GM19438 (cell line): Measurements from ENCODE around the gene GORASP1.
A peak's percentile ranks its signal among the peaks of the same experiment; 100 is the strongest.

Experiments
- ATAC-seq: cut with Tn5 transposase; IDR thresholded peaks from one replicate; pipeline ENCODE4 v1.9.1; 2021; ENCODE audit warnings: low read depth; ENCODE audit not compliant: unreplicated experiment

The GORASP1 gene

DNA sequence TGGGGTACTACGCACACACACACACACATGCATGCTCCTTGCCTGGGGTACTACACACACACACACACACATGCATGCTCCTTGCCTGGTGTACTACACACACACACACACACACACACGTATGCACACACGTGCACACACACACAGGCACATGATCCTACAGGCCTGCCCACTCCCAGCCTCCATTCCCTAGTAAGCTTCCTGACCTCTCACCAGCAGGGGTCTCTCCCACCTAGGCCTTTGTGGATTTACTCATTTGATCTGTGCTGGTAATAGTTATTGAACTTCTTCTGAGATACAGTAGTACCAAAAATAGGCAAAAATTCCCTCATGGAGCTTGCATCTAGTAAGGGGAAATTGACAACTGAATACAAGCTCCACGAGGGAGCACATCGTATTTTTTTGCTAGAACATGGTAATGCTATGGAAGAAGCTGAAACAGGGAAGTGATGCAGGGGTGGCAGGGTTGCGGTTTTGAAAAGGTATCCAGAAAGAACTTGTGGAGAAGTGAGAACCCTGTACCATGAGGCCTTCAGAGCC lies 19.2 kb upstream of the GORASP1 start:
- no peak for ATAC-seq

- no peak for ATAC-seq
These were observed 18.5 kb upstream of the GORASP1 start for GRCh38 chr3:39125841-39126500.

DNA sequence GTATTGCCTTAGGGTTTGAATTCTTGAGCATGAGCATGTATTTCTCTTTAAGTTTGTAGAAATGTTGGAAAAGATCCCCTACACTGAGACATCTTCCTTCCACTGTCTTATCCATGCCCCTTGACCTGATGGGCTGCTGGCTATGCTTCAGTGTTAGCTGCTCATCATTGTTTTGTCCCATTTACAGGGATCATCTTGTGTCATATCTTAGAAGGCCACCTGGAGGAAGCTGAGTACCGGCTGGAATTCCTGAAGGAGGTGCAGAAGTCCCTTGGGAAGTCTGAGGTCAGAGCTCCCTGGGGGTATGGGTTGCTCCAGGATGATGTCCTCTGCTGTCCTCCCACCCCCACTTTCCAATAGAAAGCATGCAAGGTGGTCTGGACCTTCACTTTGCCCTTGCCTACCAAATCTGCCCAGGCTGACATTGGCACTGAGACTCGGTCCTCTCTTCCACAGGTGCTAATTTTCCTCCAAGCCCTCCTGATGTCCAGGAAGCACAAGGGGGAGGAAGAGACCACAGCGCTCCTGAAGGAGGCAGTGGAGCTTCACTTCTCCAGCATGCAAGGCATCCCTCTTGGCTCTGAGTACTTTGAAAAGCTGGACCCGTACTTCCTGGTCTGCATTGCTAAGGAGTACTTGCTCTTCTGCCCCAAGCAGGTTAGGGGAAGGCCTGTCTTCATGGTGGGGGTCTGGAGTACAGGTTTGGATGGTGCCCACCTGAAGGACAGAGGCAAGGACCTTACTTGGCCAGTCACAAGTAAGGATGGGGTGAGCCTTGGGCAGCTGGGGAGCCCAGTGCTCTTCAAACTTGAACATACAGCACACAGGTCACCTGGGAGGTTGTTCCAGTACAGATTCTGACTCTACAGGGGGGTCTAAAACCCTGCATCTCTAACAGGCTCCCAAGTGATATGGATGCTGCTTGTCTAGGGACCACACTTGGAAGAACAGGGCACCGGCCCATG lies 17.7 kb upstream of the GORASP1 start:
- ATAC-seq = no peak

DNA sequence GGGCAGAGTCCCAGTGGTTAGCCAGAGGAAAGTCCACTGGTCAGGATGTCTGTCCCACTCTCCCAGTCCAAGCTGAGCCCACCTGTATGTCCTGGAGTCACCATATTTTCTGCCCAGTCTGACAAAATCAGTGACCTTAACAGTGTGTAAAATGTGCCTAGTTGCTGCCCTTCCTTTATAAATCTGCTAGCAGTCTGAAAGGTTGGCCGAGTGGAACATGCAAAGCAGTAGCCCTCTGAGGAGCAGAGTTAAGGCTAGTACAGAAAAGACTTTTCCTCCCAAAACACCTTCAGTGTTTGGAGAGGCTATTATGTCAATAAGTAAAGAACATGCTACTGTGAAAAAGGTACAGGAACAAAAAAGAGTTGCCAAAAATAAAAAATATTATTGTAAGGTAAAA lies 15.4 kb upstream of the GORASP1 start:
- peak; percentile 79 for ATAC-seq

DNA sequence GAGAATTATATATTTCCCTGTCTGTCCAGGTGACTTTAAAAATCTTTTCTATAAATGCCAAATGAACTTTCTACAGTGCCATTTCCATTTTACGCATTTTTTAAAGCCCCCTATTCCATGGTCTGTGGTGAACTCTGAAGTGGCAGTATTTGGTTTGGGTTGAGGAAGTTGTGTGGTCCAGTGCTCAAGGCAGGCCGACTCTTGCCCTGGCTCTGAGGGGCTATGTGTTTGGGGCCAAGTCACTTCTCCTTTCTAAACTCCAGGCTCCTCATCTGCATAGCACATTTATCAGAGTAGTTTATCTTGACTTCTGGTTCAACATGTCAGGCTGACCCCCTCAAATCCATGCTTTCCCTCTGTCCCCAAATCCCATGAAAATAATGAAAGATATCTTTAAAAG lies 14.2 kb upstream of the GORASP1 start:
- ATAC-seq = no peak

DNA sequence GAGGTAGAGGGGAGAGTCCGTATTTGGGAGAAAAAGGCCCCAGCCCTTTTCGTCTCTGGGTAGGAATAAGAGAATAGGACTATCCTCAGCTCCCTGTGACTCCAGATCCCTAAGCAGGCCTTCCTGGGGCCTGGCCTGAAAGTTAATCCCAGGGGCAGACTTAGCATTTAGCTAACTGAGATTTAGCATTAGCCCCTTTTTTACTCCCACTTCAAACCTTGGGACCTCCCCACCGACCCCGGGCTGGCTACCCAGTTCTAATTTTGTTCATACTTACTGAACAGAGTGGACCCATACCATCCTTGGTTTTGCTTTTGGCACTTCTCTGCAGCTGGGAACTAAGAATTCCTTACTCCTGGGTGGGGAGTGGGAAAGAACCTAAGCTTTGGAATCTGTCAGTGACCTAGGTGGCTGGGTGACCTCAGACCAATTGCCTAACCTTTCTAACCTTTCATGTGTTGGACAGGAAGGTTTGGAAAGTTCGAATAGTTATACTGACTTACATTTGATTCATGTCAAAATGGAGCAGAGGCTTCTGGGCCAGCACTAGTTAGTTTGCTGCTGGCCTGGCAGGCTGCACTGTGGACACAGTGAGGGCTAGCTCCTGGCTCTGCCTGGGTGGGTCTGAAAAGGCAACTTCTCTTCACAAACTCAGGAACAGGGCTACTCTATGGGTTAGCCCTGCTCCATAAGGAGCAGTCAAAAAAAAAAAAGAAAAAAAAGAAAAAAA lies 11.7 kb upstream of the GORASP1 start:
- no peak for ATAC-seq

- ATAC-seq = no peak
These were observed 10.7 kb upstream of the GORASP1 start for GRCh38 chr3:39118079-39118478.

DNA sequence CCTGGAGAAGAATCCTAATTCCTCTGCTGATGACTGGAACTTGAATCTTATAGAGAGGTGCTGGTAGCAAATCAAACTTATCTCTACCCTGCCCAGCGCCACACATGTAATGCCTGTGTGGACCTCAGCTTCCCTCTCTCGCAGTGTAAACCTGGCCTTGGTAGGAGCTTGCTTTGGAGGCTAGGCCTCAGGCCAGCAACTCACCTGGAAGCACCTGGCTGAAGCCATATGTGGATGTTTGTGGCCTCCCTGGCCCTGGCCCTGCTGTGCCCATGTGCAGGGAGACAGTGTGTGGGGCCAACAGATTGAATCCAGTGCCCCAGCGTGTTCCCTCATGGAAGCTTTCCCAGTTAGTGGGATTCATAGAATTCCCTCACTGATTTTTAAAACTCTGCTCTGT lies 8.4 kb upstream of the GORASP1 start:
- no peak for ATAC-seq

DNA sequence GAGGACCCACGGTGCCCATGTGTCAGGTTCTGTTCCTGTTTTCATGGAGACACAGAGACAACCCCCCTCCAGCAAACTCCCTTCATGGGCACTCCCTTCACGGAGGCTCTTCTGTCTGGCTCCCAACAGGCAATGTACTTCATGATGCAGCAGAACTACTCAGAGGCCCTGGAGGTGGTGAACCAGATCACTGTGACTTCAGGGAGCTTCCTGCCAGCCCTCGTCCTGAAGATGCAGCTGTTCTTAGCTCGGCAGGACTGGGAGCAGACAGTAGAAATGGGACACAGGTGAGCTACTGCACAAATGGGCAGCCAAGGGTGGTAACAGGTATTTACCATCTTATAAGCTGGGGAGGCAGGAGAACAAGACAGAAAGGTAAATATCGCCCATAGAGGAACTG lies 7.0 kb upstream of the GORASP1 start:
- no peak for ATAC-seq

GRCh38 chr3:39113291-39113690 lies 5.9 kb upstream of the GORASP1 start:
- no peak for ATAC-seq

GRCh38 chr3:39112535-39112934 lies 5.1 kb upstream of the GORASP1 start:
- no peak for ATAC-seq

DNA sequence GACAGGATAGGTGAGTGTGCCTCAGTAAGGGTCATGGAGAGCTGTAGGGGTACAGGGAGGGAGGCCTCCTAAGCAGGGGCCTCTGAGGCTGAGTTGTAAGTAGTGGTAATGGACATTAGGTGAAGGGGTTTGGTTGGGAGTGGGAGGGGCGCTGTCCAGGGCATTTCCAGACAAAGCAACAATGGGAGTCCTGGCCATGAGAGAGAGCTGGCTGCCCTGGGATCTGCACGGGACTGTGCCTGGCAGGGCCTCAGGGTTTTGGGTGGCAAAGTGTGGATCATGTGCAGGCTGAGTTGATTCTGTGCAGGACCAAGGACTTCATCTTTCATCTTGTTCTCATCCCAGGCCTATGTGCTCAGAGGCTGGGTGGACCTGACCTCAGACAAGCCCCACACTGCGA lies 4.7 kb upstream of the GORASP1 start:
- ATAC-seq = no peak

GRCh38 chr3:39110041-39110639 lies 2.7 kb upstream of the GORASP1 start:
- ATAC-seq = no peak

DNA sequence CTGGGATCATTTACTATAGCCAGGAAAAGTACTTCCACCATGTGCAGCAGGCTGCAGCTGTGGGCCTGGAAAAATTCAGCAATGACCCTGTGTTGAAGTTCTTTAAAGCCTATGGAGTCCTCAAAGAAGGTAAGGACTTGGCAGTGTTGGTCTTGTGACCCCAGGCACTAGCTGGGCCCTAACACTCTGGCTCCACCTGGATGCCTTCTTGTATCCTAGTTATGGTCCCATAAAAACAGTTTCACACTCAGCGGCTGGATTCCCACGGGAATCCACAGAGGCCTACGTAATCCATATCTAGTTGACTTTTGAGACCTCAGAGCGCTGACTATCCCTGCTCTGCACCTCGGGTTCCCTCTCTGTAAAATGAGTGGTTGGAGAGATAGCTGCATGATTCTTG lies 1.7 kb upstream of the GORASP1 start:
- ATAC-seq = no peak

GRCh38 chr3:39108200-39108710 lies 828 bp upstream of the GORASP1 start:
- ATAC-seq = peak; percentile 81

GRCh38 chr3:39106851-39107387 lies 508 bp downstream of the GORASP1 start:
- no peak for ATAC-seq

GRCh38 chr3:39106281-39106811 lies 1.1 kb downstream of the GORASP1 start:
- ATAC-seq = no peak

- no peak for ATAC-seq
These were observed 1.8 kb downstream of the GORASP1 start for GRCh38 chr3:39105687-39106063.

DNA sequence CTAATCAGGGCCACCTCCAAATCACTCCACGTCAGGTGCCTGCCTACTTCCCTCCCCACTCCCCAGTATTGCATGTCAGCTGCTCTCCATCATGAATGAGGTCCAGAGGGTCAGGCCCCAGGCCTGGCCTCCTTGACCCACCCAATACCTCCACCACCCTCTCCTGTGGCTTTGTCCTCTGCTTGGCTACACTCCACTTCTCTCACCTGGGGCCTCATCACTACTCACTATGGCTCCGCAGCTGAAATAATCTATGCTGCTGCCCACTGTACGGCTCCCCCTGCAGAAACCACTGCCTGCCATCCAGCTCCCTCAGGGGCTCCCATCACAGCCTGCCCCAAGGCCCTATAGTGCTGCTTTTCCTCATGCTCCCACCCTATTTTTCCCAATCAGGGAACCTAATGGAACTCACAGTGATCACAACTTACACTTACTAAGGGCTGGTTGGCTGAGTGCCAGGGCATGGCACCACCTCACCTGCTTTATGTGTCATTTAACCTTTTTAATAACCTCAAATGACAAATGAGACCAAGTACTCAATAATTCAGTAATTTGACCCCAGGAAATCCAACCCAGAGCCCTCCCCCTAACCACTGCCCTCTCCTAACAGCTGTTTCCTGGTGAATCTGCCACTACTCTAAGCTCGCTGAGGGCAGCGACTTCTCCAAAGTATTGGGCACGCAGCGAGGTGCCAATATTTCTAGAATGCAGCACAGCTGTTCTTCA lies 2.3 kb downstream of the GORASP1 start:
- ATAC-seq = no peak
